T-helper 17 cell (primary cell): ENCODE results near the gene TFAP2A. TPM values are rescaled to one million over a fixed set of nuclear protein-coding genes. Genes with fewer than 3 reads are reported as not detected.

ENCODE experiments used
- ATAC-seq: fragments of 150-1000 bp; cut with Tn5 transposase; 2 replicates; pipeline ENCODE4 v1.10.0; 2021; ENCODE audit warnings: mild to moderate bottlenecking, moderate library complexity
- DNase-seq, 3 donors: peaks; one replicate each; pipeline versions ENCODE4 v3.0.0 to v3.0.0-alpha.2; 2020 to 2021
- H3K9me3 ChIP-seq: one replicate; pipeline ENCODE4 v1.7.0; 2013; ENCODE audit warnings: low read length, mild to moderate bottlenecking; ENCODE audit not compliant: control insufficient read depth, poor library complexity, severe bottlenecking
- H3K27ac Mint-ChIP-seq: one replicate; pipeline ENCODE4 v1.8.0; 2022; ENCODE audit warnings: mild to moderate bottlenecking, moderate library complexity, mixed read lengths
- H3K27me3 Mint-ChIP-seq: one replicate; pipeline ENCODE4 v1.8.0; 2022; ENCODE audit warnings: mixed read lengths
- H3K36me3 Mint-ChIP-seq: one replicate; pipeline ENCODE4 v1.8.0; 2022; ENCODE audit warnings: low read depth, mixed read lengths
- H3K4me1 Mint-ChIP-seq: one replicate; pipeline ENCODE4 v1.8.0; 2022; ENCODE audit warnings: mild to moderate bottlenecking, mixed read lengths
- H3K4me3 Mint-ChIP-seq: one replicate; pipeline ENCODE4 v1.8.0; 2022; ENCODE audit warnings: mild to moderate bottlenecking, moderate library complexity, mixed read lengths
- total RNA-seq, 4 donors: library from RNA in 2 of 4; stranded (reverse) in 2 of 4; gene quantifications; one replicate each; pipeline ENCODE4 v1.2.3 and lab custom pipeline; 2022 to 2026

Gene TFAP2A
- total RNA-seq, 2 donors from 2014 or later, result 0.18 to 0.40 TPM

- ATAC-seq (no peak), DNase-seq (no peak)
- Mint-ChIP-seq H3K36me3 (no peaks in the 10 kb centered on the region), H3K4me1 (peaks cover 4% of the 10 kb centered on the region), H3K4me3 (no peak overlapping the region), H3K27ac (no peak overlapping the region), H3K27me3 (peaks cover 34% of the 10 kb centered on the region)
- peaks cover 16% of the 10 kb centered on the region for H3K9me3 ChIP-seq
These were observed 8.3 kb downstream of the TFAP2A start for GRCh38 chr6:10406556-10406955.

GRCh38 chr6:10405513-10405900 is 9.4 kb downstream of the TFAP2A start:
- H3K27me3 Mint-ChIP-seq, result peaks cover 33% of the 10 kb centered on the region
- peaks cover 2% of the 10 kb centered on the region for H3K4me1 Mint-ChIP-seq
- no peak overlapping the region for H3K27ac Mint-ChIP-seq
- peaks cover 13% of the 10 kb centered on the region for H3K9me3 ChIP-seq
- peak overlapping the region; percentile 49 for H3K4me3 Mint-ChIP-seq
- no peak for ATAC-seq
- no peak for DNase-seq
- no peaks in the 10 kb centered on the region for H3K36me3 Mint-ChIP-seq

- H3K9me3 ChIP-seq, result peaks cover 11% of the 10 kb centered on the region
- Mint-ChIP-seq H3K27ac (no peak overlapping the region), H3K4me3 (peak overlapping the region; percentile 49), H3K27me3 (peaks cover 30% of the 10 kb centered on the region), H3K36me3 (no peaks in the 10 kb centered on the region), H3K4me1 (peaks cover 2% of the 10 kb centered on the region)
- ATAC-seq (no peak), DNase-seq (no peak)
These were observed 9.9 kb downstream of the TFAP2A start for GRCh38 chr6:10404799-10405512.

DNA sequence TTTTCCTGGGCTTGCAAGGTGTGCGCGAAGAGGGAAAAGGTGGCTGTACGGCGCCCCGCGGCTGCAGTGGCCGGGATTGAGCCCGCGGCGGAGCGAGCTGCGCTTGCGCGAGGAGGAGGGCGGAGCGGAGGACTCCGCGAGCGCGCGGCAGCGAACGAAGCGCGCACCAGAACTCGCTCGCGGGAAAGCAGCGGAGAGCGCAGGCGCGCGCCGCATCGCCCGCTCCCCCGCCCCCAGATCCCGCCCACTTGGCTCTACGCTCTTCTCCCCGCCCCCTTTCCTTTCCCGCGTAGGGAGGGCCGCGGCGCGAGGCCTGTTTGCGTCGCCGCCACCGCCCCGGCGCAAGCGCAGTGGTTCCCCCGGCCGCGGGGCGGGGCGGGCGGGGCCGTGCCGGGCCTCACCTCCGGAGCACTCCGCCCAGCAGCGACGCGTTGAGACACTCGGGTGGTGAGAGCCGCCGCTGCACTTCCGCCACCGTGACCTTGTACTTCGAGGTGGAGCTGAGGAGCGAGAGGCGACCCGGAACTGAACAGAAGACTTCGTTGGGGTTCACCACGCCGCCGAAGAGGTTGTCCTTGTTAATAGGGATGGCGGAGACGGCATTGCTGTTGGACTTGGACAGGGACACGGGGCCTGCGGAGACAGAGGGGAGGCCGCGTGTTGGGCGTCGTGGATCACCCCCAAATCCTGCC is 10.6 kb downstream of the TFAP2A start:
- H3K27me3 Mint-ChIP-seq, result peaks cover 33% of the 10 kb centered on the region
- peak overlapping the region; percentile 83 for H3K4me3 Mint-ChIP-seq
- peak; percentile 89 for ATAC-seq
- H3K36me3 Mint-ChIP-seq, result no peaks in the 10 kb centered on the region
- no peak overlapping the region for H3K27ac Mint-ChIP-seq
- peaks cover 2% of the 10 kb centered on the region for H3K4me1 Mint-ChIP-seq
- DNase-seq, result peak; percentile 72 to 77 (median 76)
- H3K9me3 ChIP-seq, result peaks cover 7% of the 10 kb centered on the region

GRCh38 chr6:10403385-10404106 is 11.3 kb downstream of the TFAP2A start:
- H3K36me3 Mint-ChIP-seq, result no peaks in the 10 kb centered on the region
- no peak for ATAC-seq
- no peak overlapping the region for H3K27ac Mint-ChIP-seq
- H3K4me3 Mint-ChIP-seq, result peak overlapping the region; percentile 83
- no peak for DNase-seq
- peaks cover 37% of the 10 kb centered on the region for H3K27me3 Mint-ChIP-seq
- peaks cover 2% of the 10 kb centered on the region for H3K4me1 Mint-ChIP-seq
- peaks cover 7% of the 10 kb centered on the region for H3K9me3 ChIP-seq

DNA sequence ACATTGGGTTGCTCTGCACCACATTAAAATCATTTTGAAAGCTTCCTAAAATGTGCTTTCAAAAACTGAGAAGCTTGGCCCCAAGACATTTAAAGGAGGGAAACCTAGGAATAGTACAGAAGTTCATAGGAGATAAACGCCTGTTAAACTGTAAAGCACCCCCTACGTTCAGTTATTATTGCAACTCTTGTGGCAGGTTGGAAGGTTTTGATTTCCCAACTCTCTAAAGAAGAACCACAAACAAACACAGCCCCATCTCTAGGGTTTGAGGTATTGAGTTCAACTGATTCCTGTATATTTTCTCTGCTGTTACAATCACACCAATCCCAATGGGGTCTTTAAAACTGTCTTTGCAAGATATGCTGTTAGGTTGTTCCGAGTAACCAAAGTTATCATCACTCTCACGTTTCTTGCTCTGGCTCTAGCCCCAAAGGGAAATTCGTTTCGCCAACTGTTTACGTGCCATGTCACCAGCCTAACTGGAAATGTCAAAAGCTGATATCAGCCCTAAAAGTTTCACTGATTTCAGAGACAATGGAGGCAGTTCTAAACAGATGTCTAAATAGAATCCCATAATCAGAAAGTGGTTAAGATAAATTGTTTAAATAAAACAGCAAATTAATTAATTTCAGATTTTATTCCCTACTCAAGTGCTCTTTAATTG is 12.1 kb downstream of the TFAP2A start:
- Mint-ChIP-seq H3K27ac (no peak overlapping the region), H3K36me3 (no peaks in the 10 kb centered on the region), H3K4me1 (peaks cover 2% of the 10 kb centered on the region), H3K4me3 (no peak overlapping the region), H3K27me3 (peaks cover 41% of the 10 kb centered on the region)
- H3K9me3 ChIP-seq, result peaks cover 3% of the 10 kb centered on the region
- ATAC-seq (no peak), DNase-seq (no peak)

DNA sequence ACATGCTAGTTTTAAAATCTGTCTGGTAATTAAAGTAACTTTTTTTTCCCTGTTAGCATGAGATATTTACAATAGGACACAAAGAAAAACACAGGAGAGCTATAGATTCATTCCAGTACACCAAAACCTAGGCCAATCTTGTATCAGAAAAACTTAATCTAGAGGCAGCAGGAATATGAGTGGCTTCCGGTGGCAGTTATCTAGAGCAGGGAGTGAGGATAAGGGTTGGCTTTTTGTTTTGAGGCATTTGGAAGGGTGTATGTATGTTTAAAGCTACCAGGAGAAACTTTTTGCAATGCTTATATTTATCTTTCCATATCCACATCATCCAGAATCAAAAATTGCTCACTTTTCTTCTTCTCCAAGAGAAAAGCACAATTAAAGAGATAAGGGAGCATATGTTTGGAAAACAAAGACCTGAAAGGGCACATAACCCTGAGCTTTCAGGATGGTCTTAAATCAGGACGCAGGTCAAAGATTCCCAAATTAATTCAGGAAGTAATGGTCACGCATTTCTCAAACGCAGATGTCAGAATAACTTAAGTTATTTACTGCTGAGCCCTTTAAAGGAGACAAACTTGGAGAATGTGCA is 13.1 kb downstream of the TFAP2A start:
- Mint-ChIP-seq H3K4me3 (no peak overlapping the region), H3K4me1 (peaks cover 2% of the 10 kb centered on the region), H3K36me3 (no peaks in the 10 kb centered on the region), H3K27ac (no peak overlapping the region), H3K27me3 (peaks cover 37% of the 10 kb centered on the region)
- DNase-seq, result no peak
- ATAC-seq, result no peak
- H3K9me3 ChIP-seq, result peaks cover 5% of the 10 kb centered on the region

DNA sequence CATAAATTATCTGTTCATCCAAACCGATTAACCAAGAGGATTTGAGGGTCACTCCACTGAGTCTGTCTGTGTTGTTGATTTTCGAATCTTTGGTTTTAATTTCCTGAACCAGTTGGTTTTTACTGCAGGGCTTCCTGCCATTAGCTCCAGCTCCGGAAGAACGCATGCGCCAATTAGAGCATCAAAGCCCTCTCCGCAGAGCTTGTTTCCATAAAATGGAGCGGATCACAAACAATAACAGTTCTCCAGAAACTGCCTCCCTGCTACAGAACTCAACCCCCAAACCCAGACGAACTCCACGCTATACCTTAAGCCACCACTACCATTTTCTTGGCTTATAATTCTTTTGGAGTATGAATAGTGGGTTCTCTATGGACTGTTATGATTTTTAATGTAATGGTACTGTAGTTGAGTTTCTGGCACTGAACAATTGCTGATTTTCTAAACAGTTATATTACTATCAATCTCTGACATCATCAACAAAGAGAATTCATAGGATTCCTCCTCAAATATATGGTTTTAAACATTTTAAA is 13.8 kb downstream of the TFAP2A start:
- Mint-ChIP-seq H3K27ac (no peak overlapping the region), H3K4me3 (no peak overlapping the region), H3K36me3 (no peaks in the 10 kb centered on the region), H3K27me3 (peaks cover 34% of the 10 kb centered on the region), H3K4me1 (peaks cover 2% of the 10 kb centered on the region)
- ATAC-seq, result no peak
- H3K9me3 ChIP-seq, result peaks cover 4% of the 10 kb centered on the region
- no peak for DNase-seq

DNA sequence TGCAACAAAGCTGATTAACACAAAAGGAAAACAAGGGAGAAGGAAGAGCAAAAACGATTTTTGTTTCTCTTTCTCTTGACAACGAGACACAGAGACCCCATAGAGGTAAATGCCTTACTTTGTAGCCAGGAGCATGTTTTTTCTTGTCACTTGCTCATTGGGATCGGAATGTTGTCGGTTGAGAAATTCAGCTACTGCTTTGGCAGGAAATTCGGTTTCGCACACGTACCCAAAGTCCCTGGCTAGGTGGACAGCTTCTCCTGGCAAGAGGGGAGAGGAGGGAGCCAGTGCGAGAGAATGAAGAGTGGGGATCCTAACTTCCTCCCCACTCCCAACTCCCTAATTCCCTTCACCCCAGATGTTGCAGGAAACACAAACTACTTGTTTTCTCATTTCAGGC is 14.5 kb downstream of the TFAP2A start:
- H3K27me3 Mint-ChIP-seq, result peaks cover 41% of the 10 kb centered on the region
- H3K27ac Mint-ChIP-seq, result no peak overlapping the region
- no peak overlapping the region for H3K4me3 Mint-ChIP-seq
- ATAC-seq, result no peak
- DNase-seq, result no peak
- H3K9me3 ChIP-seq, result peaks cover 4% of the 10 kb centered on the region
- H3K4me1 Mint-ChIP-seq, result peaks cover 2% of the 10 kb centered on the region
- no peaks in the 10 kb centered on the region for H3K36me3 Mint-ChIP-seq

DNA sequence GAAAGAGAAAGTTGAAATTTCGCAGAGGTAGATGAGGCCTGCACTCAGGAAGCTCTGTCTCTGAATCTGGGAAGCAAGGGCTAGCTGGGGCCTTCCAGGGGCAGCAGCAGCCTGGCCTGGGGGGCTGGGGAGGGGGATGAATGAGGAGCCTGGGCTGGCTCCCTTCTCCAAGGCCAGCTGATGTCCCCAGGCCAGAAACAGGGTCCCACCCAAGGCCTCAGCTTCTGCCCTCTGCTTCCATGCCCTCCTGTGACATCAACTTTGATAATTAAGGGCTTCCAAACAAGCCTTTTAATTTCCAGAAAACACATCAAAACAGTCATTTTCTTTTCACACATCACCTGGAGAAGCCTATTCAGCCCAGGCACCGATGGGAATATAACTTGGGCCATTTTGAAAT is 15.4 kb downstream of the TFAP2A start:
- H3K27me3 Mint-ChIP-seq, result peaks cover 47% of the 10 kb centered on the region
- DNase-seq (no peak), ATAC-seq (no peak)
- H3K36me3 Mint-ChIP-seq, result no peaks in the 10 kb centered on the region
- peaks cover 12% of the 10 kb centered on the region for H3K9me3 ChIP-seq
- no peak overlapping the region for H3K4me3 Mint-ChIP-seq
- peaks cover under 1% of the 10 kb centered on the region for H3K4me1 Mint-ChIP-seq
- no peak overlapping the region for H3K27ac Mint-ChIP-seq

- Mint-ChIP-seq H3K36me3 (no peaks in the 10 kb centered on the region), H3K27me3 (peaks cover 55% of the 10 kb centered on the region), H3K4me3 (no peak overlapping the region), H3K27ac (no peak overlapping the region), H3K4me1 (no peaks in the 10 kb centered on the region)
- peaks cover 13% of the 10 kb centered on the region for H3K9me3 ChIP-seq
- ATAC-seq (no peak), DNase-seq (no peak)
These were observed 16.2 kb downstream of the TFAP2A start for GRCh38 chr6:10398446-10399218.

GRCh38 chr6:10397756-10398445 is 17.0 kb downstream of the TFAP2A start:
- no peak for ATAC-seq
- Mint-ChIP-seq H3K27me3 (peaks cover 62% of the 10 kb centered on the region), H3K4me1 (no peaks in the 10 kb centered on the region), H3K27ac (no peak overlapping the region), H3K36me3 (no peaks in the 10 kb centered on the region), H3K4me3 (no peak overlapping the region)
- peaks cover 13% of the 10 kb centered on the region for H3K9me3 ChIP-seq
- no peak for DNase-seq
